ENCODE results near the gene VCL.
A peak's percentile ranks its signal among the peaks of the same experiment; 100 is the strongest.

Gene VCL

DNA sequence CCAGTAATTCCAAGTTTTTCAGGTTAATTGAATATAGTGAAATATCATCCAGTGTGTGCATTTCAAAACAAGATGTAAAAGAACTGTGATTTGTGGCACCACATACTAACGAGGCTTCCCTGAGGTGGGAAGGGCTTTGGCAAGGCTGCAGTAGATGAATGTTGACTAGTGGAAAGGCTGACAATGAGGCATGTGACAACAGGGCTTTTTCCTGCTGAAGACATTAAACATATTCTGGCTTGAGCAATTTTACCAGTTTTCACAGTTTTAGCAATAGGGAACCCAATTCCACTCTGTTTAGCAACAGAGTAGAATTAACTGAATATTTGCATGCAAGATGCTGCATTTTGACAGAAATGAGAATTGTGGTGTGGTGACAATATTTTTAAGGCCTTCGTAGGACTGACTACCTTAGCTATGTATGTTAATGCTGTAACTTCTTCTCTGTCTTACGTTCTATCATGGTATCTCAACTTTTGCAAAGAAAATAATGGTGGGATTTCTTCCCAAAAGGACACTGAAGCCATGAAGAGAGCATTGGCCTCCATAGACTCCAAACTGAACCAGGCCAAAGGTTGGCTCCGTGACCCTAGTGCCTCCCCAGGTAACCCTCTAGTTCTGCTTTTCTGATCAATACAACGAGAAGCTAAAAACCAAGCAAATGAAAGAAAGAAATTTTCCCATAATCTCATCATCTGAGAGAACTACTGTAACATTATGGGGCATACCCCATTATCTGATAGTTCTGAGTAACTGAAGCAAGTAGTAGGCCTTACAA, 84.2 kb downstream of the VCL start:
- peaks cover 26 to 39% (median 35%) of the 10 kb centered on the region in 10 experiments for H3K4me1 ChIP-seq
- no peaks in the 10 kb centered on the region for H3K9me3 ChIP-seq (replicated peaks in 1 of 11)
- H3K4me2 ChIP-seq: no peak overlapping the region
- TF ChIP-seq Cebpa-rat (IDR thresholded peaks at IDR 0.05): no peak
- H3K9ac ChIP-seq: no peak overlapping the region
- H3K27ac ChIP-seq: no peak overlapping the region
- no peak overlapping the region for H3K4me3 ChIP-seq
- peaks cover 19 to 72% (median 51%) of the 10 kb centered on the region in 11 experiments for H3K36me3 ChIP-seq
- H3K27me3 ChIP-seq: no peaks in the 10 kb centered on the region
- H4K20me1 ChIP-seq: peaks cover 0 to 18% (median 0%) of the 10 kb centered on the region in 11 experiments; a peak in 5 of 22 replicates

DNA sequence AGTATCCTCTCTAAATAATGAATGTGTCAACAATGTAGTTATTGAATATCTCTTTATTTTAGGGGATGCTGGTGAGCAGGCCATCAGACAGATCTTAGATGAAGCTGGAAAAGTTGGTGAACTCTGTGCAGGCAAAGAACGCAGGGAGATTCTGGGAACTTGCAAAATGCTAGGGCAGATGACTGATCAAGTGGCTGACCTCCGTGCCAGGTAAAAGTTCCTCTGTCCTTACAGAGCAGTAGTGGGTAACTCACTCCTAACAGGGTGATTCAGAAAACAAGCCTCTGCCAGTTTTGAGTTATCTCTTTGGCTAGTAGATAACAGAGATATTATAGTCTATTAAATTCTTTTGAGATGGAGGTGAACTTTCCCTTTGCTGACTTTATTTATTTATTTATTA, 85.4 kb downstream of the VCL start:
- peaks cover 17 to 28% (median 27%) of the 10 kb centered on the region in 10 experiments for H3K4me1 ChIP-seq
- no peak for TF ChIP-seq Cebpa-rat (IDR thresholded peaks at IDR 0.05)
- no peak overlapping the region for H3K9ac ChIP-seq
- no peak overlapping the region for H3K27ac ChIP-seq
- H3K36me3 ChIP-seq: peaks cover 19 to 76% (median 59%) of the 10 kb centered on the region in 11 experiments
- H3K27me3 ChIP-seq: no peaks in the 10 kb centered on the region
- H4K20me1 ChIP-seq: peaks cover 0 to 18% (median 0%) of the 10 kb centered on the region in 11 experiments; a peak in 5 of 22 replicates
- no peak overlapping the region for H3K4me3 ChIP-seq
- H3K4me2 ChIP-seq: no peak overlapping the region
- no peaks in the 10 kb centered on the region for H3K9me3 ChIP-seq (replicated peaks in 1 of 11)

DNA sequence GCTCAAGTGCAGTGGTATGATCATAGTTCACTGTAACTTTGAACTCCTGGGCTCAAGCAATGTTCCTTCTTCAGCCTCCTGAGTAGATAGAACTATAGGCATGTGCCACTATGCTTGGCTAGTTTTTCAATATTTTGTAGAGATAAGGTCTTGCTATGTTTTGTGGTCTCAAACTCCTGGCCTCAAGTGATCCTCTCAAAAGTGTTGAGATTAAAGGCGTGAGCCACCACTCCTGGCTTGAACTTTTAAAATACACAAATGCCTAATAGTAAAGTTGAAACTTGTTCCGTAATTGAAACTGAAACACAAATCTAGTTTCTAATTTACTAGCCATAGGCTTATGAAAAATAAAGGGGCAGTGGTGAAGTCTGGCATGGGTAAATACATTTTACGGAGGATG, 87.0 kb downstream of the VCL start:
- peaks cover 0 to 18% (median 0%) of the 10 kb centered on the region in 11 experiments; a peak in 4 of 22 replicates for H4K20me1 ChIP-seq
- H3K4me3 ChIP-seq: no peak overlapping the region
- H3K27ac ChIP-seq: no peak overlapping the region

DNA sequence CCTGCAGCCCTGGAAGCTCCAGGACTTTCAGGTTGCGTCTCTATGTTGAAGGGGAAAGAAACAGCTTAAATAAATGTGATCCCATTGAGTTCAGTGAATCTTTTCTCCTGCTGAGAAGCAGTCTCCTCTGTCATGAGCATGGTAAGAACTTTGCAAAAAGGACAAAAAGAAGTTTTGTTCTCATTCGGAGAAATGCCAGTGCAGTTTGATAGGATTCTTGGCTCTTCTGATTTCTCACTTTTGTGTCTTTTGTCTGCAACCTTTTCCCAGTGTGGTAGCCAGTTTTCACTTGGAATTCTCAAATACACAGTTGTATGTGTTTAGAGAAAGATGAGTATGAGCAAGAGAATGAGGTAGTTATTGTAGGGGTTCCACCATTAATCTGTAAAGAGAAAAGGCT, 88.4 kb downstream of the VCL start:
- Histone ChIP-seq H3K4me2 (no peak overlapping the region), H3K9me3 (replicated peaks in 1 of 11) (no peaks in the 10 kb centered on the region), H3K4me3 (no peak overlapping the region), H3K9ac (no peak overlapping the region), H3K27ac (no peak overlapping the region), H3K4me1 (no peaks in the 10 kb centered on the region), H3K36me3 (peaks cover 48 to 97% (median 89%) of the 10 kb centered on the region in 11 experiments), H4K20me1 (peaks cover 0 to 13% (median 0%) of the 10 kb centered on the region in 11 experiments; a peak in 3 of 22 replicates), H3K27me3 (no peaks in the 10 kb centered on the region)
- no peak for TF ChIP-seq Cebpa-rat (IDR thresholded peaks at IDR 0.05)

More for the DNA sequence above, 87.0 kb downstream of the VCL start:
- TF ChIP-seq Cebpa-rat (IDR thresholded peaks at IDR 0.05): no peak
- Histone ChIP-seq H3K4me2 (no peak overlapping the region), H3K4me1 (peaks cover 3 to 12% (median 11%) of the 10 kb centered on the region in 10 experiments; a peak in 17 of 20 replicates), H3K36me3 (peaks cover 34 to 84% (median 75%) of the 10 kb centered on the region in 11 experiments), H3K9me3 (replicated peaks in 1 of 11) (no peaks in the 10 kb centered on the region), H3K9ac (no peak overlapping the region), H3K27me3 (no peaks in the 10 kb centered on the region)

DNA sequence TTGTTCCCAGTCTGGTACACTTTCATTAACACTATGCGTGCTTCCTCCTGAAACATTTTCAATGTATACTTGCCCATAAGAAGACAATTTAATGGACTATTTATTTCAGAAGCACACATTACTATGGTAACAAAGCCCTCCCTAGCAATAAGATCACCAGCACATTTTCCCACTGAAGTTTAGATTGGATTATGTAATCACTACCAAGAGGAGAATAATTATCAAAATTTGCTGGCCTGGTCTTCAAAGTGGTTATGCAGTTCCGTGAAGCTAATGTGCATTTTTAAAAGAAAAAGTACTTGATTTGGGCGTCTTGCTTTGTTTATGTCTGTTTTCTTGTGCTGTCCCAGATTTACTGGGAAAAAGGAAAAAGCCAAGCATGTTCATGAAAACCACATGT, 90.8 kb downstream of the VCL start:
- peaks cover 0 to 6% (median 0%) of the 10 kb centered on the region in 11 experiments; a peak in 1 of 22 replicates for H4K20me1 ChIP-seq
- H3K9me3 ChIP-seq (replicated peaks in 1 of 11): no peaks in the 10 kb centered on the region
- H3K4me3 ChIP-seq: no peak overlapping the region
- no peak overlapping the region for H3K4me2 ChIP-seq
- H3K27me3 ChIP-seq: no peaks in the 10 kb centered on the region
- no peak overlapping the region for H3K9ac ChIP-seq
- H3K36me3 ChIP-seq: peaks cover 62 to 99% (median 91%) of the 10 kb centered on the region in 11 experiments
- H3K27ac ChIP-seq: no peak overlapping the region
- H3K4me1 ChIP-seq: no peaks in the 10 kb centered on the region
- no peak for TF ChIP-seq Cebpa-rat (IDR thresholded peaks at IDR 0.05)

DNA sequence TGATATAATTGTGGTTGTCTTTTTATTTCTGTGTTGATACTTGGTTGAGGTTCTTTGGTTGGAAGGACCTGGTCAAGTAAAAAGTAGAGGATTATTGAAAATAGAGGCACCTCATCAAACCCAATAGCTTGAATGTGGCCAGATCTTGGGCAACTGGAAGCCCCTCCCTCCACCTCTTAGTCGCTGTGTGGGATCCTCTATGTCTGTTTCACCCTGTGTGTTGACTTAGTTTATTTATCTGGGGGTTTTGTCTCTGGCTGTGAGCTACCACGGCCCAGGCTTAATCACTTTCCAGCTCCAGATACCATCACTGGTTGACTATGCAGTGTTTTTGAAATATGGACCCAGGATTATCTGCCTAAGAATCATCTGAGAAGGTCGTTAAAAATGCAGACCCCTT, 94.5 kb downstream of the VCL start:
- no peaks in the 10 kb centered on the region for H3K9me3 ChIP-seq (replicated peaks in 1 of 11)
- H3K4me2 ChIP-seq: no peak overlapping the region
- H3K4me3 ChIP-seq: no peak overlapping the region
- peaks cover 73 to 99% (median 94%) of the 10 kb centered on the region in 11 experiments for H3K36me3 ChIP-seq
- no peak overlapping the region for H3K27ac ChIP-seq
- H3K4me1 ChIP-seq: peaks cover 8 to 22% (median 13%) of the 10 kb centered on the region in 10 experiments
- H3K9ac ChIP-seq: no peak overlapping the region
- peaks cover 0 to 14% (median 4%) of the 10 kb centered on the region in 11 experiments; a peak in 10 of 22 replicates for H4K20me1 ChIP-seq
- H3K27me3 ChIP-seq: no peaks in the 10 kb centered on the region
- no peak for TF ChIP-seq Cebpa-rat (IDR thresholded peaks at IDR 0.05)

DNA sequence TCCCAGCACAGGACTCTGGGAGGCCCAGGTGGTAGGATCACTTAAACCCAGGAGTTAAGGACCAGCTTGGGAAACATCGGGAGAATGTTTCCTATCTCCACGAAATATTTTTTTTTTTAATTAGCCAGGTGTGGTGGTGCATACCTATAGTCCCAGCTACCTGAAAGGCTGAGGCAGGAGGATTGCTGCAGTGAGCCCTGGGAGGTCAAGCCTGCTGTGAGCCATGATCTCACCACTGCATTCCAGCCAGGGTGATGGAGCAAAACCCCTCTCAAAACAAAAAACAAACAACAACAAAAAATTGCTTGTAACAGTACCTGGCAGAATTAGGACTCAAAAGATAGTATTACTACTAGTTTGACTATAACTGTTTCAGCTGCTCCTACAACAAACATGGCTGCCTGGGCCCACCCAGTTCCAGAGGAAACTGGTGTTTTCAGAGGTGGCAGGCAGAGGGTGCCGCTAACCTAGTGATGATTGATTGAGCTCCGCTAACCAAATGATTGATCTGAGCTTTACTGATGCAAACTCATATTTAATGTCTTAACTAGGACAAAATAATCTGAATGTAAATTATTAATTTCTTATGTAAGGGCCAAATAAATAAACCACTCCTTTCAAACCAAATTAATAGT, 95.7 kb downstream of the VCL start:
- TF ChIP-seq Cebpa-rat (IDR thresholded peaks at IDR 0.05): no peak
- Histone ChIP-seq H3K27me3 (no peaks in the 10 kb centered on the region), H4K20me1 (peaks cover 0 to 16% (median 10%) of the 10 kb centered on the region in 11 experiments; a peak in 10 of 22 replicates), H3K36me3 (peaks cover 84 to 100% (median 94%) of the 10 kb centered on the region in 11 experiments), H3K27ac (no peak overlapping the region), H3K4me2 (no peak overlapping the region), H3K4me1 (peaks cover 13 to 34% (median 21%) of the 10 kb centered on the region in 10 experiments), H3K9me3 (replicated peaks in 1 of 11) (no peaks in the 10 kb centered on the region), H3K4me3 (no peak overlapping the region), H3K9ac (no peak overlapping the region)

DNA sequence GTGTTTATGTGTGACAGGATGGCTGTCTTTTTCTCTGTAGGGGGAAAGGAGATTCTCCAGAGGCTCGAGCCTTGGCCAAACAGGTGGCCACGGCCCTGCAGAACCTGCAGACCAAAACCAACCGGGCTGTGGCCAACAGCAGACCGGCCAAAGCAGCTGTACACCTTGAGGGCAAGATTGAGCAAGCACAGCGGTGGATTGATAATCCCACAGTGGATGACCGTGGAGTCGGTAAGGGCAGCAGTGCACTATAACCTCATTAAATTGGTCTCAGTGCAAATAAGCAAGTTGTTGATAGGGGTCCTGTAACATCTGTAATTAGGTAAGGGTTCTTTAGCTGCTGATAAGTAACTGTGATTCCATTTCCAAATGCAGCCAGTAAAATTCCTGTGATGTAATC, 96.3 kb downstream of the VCL start:
- H3K27ac ChIP-seq: no peak overlapping the region
- H3K9ac ChIP-seq: no peak overlapping the region
- H3K36me3 ChIP-seq: peaks cover 84 to 100% (median 94%) of the 10 kb centered on the region in 11 experiments
- H3K9me3 ChIP-seq (replicated peaks in 1 of 11): no peaks in the 10 kb centered on the region
- TF ChIP-seq Cebpa-rat (IDR thresholded peaks at IDR 0.05): no peak
- no peak overlapping the region for H3K4me3 ChIP-seq
- peaks cover 13 to 34% (median 21%) of the 10 kb centered on the region in 10 experiments for H3K4me1 ChIP-seq
- H4K20me1 ChIP-seq: peaks cover 0 to 16% (median 10%) of the 10 kb centered on the region in 11 experiments; a peak in 11 of 22 replicates
- H3K4me2 ChIP-seq: no peak overlapping the region
- H3K27me3 ChIP-seq: no peaks in the 10 kb centered on the region

DNA sequence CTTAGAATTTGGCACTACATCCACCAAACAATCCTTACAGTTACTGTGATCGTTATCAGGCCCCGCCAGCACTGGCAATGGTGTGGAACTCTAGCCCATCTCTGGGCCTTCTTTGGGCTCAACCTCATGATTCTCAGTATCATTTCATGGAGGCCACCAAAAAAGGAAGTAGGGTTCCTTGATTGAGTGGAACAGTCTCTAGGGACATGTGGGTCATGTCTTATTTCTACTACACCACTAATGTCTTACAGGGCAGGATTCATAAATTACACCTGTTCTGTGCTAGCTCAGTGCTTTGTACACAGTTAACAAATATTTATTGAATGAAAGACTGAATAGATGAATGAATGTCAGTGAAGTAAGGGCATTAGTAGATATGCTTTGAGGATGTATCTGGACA, 98.9 kb downstream of the VCL start:
- H3K27me3 ChIP-seq: no peaks in the 10 kb centered on the region
- no peak overlapping the region for H3K4me3 ChIP-seq
- peaks cover 0 to 16% (median 8%) of the 10 kb centered on the region in 11 experiments; a peak in 11 of 22 replicates for H4K20me1 ChIP-seq
- H3K9ac ChIP-seq: no peak overlapping the region
- H3K4me2 ChIP-seq: peak overlapping the region; percentile 35 to 79 (median 67); a peak in 21 of 22 replicates
- peaks cover 13 to 34% (median 21%) of the 10 kb centered on the region in 10 experiments for H3K4me1 ChIP-seq
- no peak for TF ChIP-seq Cebpa-rat (IDR thresholded peaks at IDR 0.05)
- H3K9me3 ChIP-seq (replicated peaks in 1 of 11): no peaks in the 10 kb centered on the region
- peaks cover 81 to 100% (median 94%) of the 10 kb centered on the region in 11 experiments for H3K36me3 ChIP-seq
- H3K27ac ChIP-seq: peak overlapping the region in 2 of 11 experiments; percentile 12 to 19; a peak in 1 of 22 replicates

Data from BLaER1 treated with 17β-estradiol and CSF1 and Interleukin-3, amounts not matched to agents 10 nM and 100 nM (cell line).